ENCODE data around the gene MOV10L1. TPM values are rescaled to one million over a fixed set of nuclear protein-coding genes. Genes with fewer than 3 reads are reported as not detected.

The MOV10L1 gene
- total RNA-seq, 1 donor from 2014 or later = 0.56 TPM

DNA sequence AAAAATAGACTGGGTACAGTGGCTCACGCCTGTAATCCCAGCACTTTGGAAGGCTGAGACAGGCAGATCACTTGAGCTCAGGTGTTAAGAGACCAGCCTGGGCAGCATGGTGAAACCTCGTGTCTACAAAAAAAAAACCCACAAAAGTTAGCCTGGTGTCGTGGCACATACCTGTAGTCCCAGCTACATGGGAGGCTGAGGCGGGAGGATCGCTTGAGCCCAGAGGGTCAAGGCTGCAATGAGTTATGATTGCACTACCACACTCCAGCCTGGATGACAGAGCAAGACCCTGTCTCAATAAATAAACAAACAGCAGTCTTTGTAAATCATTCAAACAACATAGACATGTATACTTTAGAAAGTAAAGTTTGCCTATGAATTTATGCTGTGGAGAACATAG, 2.5 kb downstream of the MOV10L1 start:
- no peak overlapping the region for H3K4me3 ChIP-seq
- DNase-seq (no peak), ATAC-seq (no peak)
- TF ChIP-seq, protein P1, sequence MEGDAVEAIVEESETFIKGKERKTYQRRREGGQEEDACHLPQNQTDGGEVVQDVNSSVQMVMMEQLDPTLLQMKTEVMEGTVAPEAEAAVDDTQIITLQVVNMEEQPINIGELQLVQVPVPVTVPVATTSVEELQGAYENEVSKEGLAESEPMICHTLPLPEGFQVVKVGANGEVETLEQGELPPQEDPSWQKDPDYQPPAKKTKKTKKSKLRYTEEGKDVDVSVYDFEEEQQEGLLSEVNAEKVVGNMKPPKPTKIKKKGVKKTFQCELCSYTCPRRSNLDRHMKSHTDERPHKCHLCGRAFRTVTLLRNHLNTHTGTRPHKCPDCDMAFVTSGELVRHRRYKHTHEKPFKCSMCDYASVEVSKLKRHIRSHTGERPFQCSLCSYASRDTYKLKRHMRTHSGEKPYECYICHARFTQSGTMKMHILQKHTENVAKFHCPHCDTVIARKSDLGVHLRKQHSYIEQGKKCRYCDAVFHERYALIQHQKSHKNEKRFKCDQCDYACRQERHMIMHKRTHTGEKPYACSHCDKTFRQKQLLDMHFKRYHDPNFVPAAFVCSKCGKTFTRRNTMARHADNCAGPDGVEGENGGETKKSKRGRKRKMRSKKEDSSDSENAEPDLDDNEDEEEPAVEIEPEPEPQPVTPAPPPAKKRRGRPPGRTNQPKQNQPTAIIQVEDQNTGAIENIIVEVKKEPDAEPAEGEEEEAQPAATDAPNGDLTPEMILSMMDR (IDR thresholded peaks at IDR 0.05) = no peak
- peaks cover 10% of the 10 kb centered on the region for H3K27me3 ChIP-seq (ENCODE audit: low read depth)
- H3K27ac ChIP-seq = no peak overlapping the region
- H3K4me1 ChIP-seq = no peaks in the 10 kb centered on the region
- intact Hi-C loops (cut with DNase I) = no loop called here
- no peaks in the 10 kb centered on the region for H3K36me3 ChIP-seq
- H3K9me3 ChIP-seq = no peaks in the 10 kb centered on the region

DNA sequence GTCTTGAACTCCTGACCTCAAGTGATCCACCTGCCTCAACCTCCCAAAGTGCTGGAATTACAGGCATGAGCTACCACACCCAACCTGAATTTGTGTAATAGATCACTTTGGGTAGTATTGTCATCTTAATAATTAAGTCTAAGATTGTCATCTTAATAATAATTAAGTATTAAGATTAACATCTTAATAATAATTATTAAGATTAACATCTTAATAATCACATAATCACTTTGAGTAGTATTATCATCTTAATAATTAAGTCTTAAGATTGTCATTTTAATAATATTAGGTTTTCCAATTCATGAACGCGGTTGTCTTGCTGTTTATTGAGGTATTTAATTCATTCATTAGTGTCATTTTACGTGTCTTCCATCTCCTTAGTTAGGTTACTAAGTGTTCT, 8.2 kb downstream of the MOV10L1 start:
- Histone ChIP-seq H3K27ac (no peak overlapping the region), H3K36me3 (no peaks in the 10 kb centered on the region), H3K9me3 (no peaks in the 10 kb centered on the region), H3K27me3 (ENCODE audit: low read depth) (peaks cover 4% of the 10 kb centered on the region), H3K4me3 (no peak overlapping the region), H3K4me1 (no peaks in the 10 kb centered on the region)
- ATAC-seq (no peak), DNase-seq (no peak)
- intact Hi-C loops (cut with DNase I) = no loop called here
- TF ChIP-seq, protein P1 (IDR thresholded peaks at IDR 0.05) = no peak

DNA sequence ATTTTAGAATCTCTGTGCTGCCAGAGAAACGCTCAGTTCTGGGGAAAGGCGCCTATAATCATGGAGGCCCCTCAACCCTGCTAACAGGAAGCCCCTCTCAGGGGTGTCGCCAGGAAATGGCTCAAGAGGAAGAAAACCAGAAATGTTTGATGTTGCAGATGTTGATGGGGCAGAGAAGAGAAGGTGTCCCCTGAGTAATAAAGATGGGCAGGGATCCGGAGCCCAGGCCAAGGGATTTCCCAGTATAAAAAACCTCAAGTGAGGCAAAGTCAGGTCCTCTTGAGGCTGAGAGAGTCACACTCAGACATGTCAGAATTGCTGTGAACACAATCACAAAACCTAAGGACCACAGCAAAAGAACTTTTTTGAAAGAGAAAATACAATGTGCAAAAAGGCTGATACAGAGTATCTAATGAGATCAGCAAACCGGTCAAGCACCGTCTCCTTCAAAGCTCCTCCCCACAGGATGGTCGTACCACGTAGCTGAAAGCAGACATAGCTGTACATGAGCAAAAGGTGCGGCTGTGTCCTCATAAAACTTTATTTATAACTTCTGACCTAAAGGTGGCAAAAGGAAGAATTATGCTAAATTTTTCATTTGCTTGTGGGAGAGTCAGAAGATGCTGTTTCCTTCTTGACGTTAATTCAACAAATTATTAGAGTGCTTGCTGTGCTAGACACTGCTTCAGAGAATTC, 12.2 kb downstream of the MOV10L1 start:
- ATAC-seq = no peak

DNA sequence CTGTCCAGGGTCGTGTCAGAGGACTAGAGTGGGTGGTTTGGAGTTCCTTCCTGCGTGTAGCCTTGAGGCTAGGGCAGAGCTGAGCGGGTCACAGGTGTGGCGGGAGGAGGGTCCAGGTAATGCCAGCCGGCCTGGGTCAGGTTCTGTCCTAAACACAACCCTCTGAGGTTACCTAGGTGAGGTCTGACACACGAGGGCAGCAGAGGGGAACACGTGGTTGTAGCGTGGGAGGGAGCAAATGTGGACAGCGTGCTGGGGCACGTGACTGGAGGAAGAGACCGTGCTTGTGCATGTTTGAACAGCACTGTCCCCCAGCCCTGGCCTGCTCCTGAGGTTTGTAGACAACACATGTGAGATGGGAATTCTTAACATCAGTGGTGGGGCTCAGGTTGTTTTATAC, 13.1 kb downstream of the MOV10L1 start:
- Histone ChIP-seq H3K4me1 (no peaks in the 10 kb centered on the region), H3K36me3 (no peaks in the 10 kb centered on the region), H3K27ac (no peak overlapping the region), H3K9me3 (no peaks in the 10 kb centered on the region), H3K4me3 (no peak overlapping the region), H3K27me3 (ENCODE audit: low read depth) (no peaks in the 10 kb centered on the region)
- peak in 1 of 2 donors; percentile 57 for ATAC-seq
- DNase-seq = no peak
- TF ChIP-seq, protein P1 (IDR thresholded peaks at IDR 0.05) = no peak
- intact Hi-C loops (cut with DNase I) = no loop called here

More for the DNA sequence above, 12.2 kb downstream of the MOV10L1 start:
- DNase-seq = no peak
- intact Hi-C loops (cut with DNase I) = no loop called here
- Histone ChIP-seq H3K4me1 (no peaks in the 10 kb centered on the region), H3K4me3 (no peak overlapping the region), H3K36me3 (no peaks in the 10 kb centered on the region), H3K27me3 (ENCODE audit: low read depth) (peaks cover 4% of the 10 kb centered on the region), H3K27ac (no peak overlapping the region), H3K9me3 (no peaks in the 10 kb centered on the region)
- TF ChIP-seq, protein P1 (IDR thresholded peaks at IDR 0.05) = no peak

DNA sequence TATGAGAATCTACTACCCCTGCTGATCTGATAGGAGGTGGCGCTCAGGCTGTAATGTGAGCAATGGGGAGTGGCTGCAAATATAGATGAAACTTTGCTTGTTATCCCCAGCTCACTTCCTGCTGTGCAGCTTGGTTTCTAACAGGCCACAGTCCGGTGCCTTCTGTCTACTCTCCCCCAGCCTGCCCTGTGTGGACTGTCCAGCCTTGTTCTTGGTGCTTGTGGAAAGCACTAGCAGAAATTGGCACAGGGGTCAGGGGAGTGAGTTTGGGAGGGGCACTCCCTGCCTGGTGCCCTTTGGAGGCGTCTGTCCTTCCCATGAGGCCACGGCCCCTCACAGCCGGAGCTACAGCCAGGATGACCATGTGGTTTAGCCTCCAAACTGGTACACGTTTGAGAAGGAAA, 14.3 kb downstream of the MOV10L1 start:
- Histone ChIP-seq H3K36me3 (no peaks in the 10 kb centered on the region), H3K4me1 (no peaks in the 10 kb centered on the region), H3K27me3 (ENCODE audit: low read depth) (no peaks in the 10 kb centered on the region), H3K9me3 (no peaks in the 10 kb centered on the region), H3K27ac (no peak overlapping the region), H3K4me3 (no peak overlapping the region)
- no peak for ATAC-seq
- TF ChIP-seq, protein P1 (IDR thresholded peaks at IDR 0.05) = no peak
- intact Hi-C loops (cut with DNase I) = no loop called here
- no peak for DNase-seq

Measured in lower lobe of right lung (tissue), 2 donors.